GM18526 (cell line): ENCODE results near the gene TEX19.

Experiments
- POLR2A ChIP-seq: IDR thresholded peaks from 3 replicates; pipeline ENCODE4 v1.6.1; 2011; ENCODE audit not compliant: insufficient read length; ENCODE audit errors: extremely low read depth

TEX19 gene

GRCh38 chr17:82356845-82357355 is 2.1 kb upstream of the TEX19 start:
- no peak for TF ChIP-seq POLR2A

- no peak for TF ChIP-seq POLR2A
Observed at GRCh38 chr17:82357394-82357793, 1.7 kb upstream of the TEX19 start.

GRCh38 chr17:82361885-82362633 is 3.0 kb downstream of the TEX19 start:
- no peak for TF ChIP-seq POLR2A

- TF ChIP-seq POLR2A: no peak
Observed at GRCh38 chr17:82365606-82366295, 6.7 kb downstream of the TEX19 start.

- TF ChIP-seq POLR2A: no peak
Observed at GRCh38 chr17:82366749-82367148, 7.7 kb downstream of the TEX19 start.

- no peak for TF ChIP-seq POLR2A
Observed at GRCh38 chr17:82367724-82368524, 8.9 kb downstream of the TEX19 start.

- no peak for TF ChIP-seq POLR2A
Observed at GRCh38 chr17:82369211-82369610, 10.2 kb downstream of the TEX19 start.

- no peak for TF ChIP-seq POLR2A
Observed at GRCh38 chr17:82370471-82371332, 11.7 kb downstream of the TEX19 start.

GRCh38 chr17:82371333-82372248 is 12.5 kb downstream of the TEX19 start, which contains the start of gene UTS2R:
Gene UTS2R, plus strand, starts transcription at chr17:82371765. Its CDS starts 2,560 bp downstream, at chr17:82374325.
- no peak for TF ChIP-seq POLR2A

GRCh38 chr17:82372249-82373071 is 13.4 kb downstream of the TEX19 start:
- no peak for TF ChIP-seq POLR2A

- no peak for TF ChIP-seq POLR2A
Observed at GRCh38 chr17:82373731-82374625, 14.9 kb downstream of the TEX19 start.
